Measurements from ENCODE around the gene RPL14.
A peak's percentile ranks its signal among the peaks of the same experiment; 100 is the strongest.
"Not testable (repeated sequence)": the region's sequence is repeated elsewhere in the genome, so short reads cannot be mapped to it uniquely, and the experiment has no call there.

RPL14 gene

GRCh38 chr3:40456940-40457823 is at the start of gene RPL14:
Gene RPL14 (plus strand): TSS chr3:40457339. CDS start chr3:40457472, 133 bp downstream.
- DNase-seq = peak; percentile 87 to 92 (median 89)

DNA sequence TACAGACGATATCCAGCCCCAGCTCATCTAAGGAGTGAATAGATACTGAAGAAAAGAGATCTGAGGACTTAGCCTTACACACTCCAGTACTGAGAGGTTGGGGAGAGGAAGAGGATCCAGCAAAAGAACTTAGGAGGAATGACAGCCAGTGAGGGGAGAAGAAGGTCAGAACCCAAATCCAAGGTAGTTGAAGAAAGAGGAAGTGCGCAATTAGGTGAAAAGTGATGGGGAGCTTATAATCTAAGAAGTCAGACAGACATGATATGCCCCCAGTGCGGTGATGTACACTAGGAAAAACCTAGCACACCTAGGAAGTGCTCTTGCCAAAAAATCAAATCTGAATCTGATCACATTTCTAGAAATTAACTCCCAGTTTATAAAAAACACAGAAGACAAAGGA is 49.5 kb upstream of the RPL14 start:
- no peak for DNase-seq

DNA sequence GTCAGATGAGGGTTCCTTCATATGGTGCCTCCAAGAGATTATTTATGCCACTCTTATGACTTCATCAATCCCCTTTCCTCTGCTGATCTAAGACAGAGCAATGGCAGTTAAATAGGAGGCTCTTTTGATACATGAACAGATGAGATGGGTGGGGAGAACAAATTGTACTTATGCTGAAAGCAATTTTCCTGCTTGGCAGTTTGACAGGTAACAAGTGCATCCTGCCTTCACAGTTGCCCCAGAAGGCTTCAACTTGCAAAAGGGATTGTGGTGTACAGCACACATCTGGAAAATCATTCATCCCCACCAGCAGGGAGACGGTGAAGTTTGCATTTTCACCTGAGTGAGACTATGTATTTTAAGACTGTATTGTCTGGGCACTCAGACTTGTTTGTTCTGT is 42.9 kb upstream of the RPL14 start:
- DNase-seq = no peak

- no peak for DNase-seq
These were observed 39.1 kb upstream of the RPL14 start for GRCh38 chr3:40417845-40418543.

- DNase-seq = no peak
These were observed 34.3 kb upstream of the RPL14 start for GRCh38 chr3:40422861-40423260.

DNA sequence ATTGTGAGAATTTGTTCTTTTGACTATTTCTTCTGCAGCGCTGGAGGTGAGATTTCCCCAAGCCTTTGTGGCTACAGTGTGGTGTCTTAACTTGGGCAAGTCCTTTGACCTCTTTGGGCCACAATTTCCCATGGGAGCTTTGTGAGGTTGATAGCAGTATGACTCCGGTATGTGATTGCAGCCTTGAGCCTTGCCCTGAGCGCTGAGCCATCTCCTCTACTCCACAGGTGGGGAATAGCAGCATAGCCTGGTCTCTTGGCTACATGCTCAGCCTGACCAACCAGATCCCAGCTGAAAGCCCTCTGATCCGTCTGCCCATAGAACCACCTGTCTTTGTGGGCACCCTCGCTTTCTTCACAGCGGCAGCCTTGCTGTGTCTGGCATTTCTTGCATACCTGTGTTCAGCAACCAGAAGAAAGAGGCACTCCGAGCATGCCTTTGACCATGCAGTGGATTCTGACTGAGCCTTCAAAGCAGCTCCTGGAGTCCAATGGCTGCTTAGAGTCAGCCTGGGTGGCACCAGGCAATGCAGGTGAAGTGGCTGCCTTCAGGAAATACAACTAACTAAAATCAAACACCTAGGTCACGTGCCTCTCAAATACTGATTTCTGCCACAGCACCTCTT is 30.0 kb upstream of the RPL14 start:
- no peak for DNase-seq

DNA sequence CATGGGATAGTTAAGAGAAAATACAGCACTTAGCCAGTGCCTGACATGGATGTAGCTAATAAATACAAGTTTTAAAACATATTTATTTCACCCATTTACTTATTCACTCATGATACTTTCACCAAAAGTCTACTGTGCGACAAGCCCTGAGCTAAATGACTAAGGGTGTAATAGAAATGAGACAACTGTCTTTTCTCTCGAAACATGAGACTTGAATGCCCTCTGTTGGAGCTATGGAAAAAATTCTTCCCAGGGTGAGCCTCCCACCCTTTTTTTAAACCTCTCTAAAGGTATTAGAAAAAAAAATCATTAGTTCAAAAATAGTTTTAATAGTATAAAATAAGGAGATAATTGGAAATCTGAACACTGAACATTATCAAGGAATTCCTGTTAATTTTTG is 24.3 kb upstream of the RPL14 start:
- DNase-seq = no peak

DNA sequence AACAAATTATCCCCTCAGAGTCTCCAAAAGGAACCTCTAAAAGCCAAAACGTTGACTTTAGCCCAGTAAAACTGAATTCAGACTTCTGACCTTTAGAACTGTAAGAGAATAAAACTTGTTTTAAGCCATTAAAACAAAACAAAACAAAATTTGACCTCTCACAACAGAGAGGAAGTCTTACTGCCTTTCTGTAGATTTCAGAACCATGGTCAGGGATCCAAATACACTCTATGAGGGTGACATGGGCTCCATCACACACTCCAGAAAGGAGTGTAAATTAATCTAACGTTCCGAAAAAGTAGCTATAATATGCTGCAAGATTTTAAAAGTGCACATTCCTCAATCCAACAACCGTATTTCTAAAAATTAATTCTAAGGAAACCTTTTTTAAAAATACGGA is 19.2 kb upstream of the RPL14 start:
- DNase-seq = no peak

- DNase-seq = no peak
These were observed 12.1 kb upstream of the RPL14 start for GRCh38 chr3:40445062-40445461.

DNA sequence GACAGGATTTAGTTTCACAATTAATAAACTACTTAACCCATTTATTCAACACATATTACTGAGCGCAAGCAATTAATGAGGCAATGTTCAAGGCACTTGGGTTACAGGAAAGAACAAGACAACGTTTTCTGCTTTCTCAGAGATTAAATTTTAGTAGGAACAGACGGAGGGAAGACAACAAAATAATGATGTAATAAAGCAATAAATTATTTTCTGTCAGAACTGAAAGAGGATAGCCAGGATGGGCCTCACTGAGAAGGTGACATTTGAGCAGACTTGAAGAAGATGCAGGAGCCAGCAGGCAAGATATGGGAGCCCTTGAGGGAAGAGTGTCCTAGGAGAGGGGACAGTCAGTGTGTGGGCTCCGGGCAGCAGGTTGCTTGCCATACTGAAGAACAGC is 11.3 kb upstream of the RPL14 start:
- DNase-seq = no peak

DNA sequence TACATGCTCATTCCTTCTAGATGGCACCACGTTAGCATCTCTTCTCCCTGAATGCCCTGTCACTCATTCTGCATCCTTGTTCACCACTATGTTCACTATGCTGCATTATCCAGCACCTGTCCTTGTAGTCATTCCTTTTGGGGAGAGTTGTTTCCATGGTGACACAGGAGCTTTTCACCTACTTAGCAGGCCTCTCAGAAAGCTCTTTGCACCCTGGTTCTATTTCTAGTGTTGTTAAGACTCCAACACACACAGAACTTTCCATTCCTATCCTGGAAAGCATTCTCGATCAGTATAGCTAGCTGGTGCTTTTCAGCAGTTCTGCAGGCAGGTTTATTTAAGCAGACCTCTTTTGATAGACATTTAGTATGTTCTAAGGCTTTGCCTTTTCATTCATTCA is 6.7 kb upstream of the RPL14 start:
- no peak for DNase-seq

- no peak for DNase-seq
These were observed 5.6 kb upstream of the RPL14 start for GRCh38 chr3:40451551-40451950.

- DNase-seq = no peak
These were observed 5.1 kb upstream of the RPL14 start for GRCh38 chr3:40452057-40452456.

DNA sequence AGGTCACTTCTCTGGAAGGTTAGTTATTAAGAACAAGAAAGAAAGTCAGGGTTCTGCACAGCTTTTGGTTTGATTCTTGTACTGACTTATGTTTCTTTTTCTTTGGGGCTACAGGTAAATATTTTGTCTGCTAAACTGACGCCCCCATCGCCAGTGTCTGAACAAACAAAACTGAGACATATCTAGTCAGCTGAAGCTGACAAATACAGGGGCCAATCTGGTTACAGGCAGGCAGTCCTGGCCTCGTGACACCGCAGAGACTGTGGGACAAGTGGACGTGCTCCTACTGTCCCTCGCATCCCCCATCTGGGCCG is 4.6 kb upstream of the RPL14 start:
- DNase-seq = no peak

DNA sequence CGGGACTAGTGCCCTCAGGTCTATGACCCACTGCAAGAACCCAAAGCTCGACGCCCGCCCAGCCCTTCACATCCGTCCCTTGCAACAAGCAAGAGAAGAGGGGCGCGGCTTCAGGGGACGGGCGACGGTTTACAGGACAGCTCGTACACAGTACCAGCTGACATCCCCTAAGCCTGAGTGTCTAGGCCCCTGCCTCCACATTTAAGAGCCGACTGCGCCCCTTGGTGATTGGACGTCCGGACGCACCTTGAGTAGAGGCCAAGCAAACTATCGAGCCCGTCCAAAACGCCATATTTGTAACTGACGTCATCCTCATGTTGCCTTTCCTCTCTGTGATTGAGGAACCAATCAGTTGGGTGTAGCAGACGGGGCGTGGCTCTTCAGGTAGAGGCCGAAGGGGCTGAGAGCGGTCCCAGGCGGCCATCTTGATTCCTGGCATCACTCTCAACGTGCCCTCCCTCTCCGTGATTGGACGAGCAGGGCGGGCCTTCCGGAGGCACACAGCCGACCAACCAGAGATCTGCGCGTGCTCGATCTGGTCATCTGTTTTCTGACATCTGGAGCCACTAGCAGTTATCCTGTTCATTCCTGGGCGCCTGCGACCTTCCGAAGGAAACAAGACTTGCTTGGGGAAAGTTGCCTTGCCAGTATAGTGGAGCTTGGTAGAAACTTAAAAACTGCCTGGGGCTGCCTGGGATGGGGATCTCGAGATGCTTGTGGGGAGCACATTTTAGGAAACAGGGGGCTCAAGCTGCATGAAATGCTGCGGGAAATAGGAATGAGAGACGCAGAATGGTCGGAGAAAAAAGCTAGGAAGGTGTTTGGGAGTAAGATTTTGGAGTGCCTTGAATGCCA is 4.0 kb upstream of the RPL14 start:
- DNase-seq = peak; percentile 83 to 93 (median 88)

DNA sequence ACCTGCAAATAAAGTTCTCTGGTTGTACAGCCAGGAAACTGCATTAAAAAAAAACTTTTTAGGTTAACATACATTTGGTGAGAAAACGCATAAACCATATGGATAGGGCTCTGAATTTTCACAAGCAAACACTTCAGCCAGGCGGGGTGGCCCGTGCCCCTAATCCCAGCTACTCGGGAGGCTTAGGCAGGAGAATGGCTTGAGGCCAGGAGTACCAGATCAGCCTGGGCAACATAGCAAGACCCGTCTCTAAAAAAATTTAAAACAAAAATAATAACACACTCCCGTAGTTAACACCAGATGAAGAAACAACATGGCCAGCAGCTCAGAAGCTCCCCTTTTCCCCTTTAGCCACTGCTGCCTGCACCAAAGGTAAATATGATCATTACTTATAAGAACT is 3.2 kb upstream of the RPL14 start:
- no peak for DNase-seq

DNA sequence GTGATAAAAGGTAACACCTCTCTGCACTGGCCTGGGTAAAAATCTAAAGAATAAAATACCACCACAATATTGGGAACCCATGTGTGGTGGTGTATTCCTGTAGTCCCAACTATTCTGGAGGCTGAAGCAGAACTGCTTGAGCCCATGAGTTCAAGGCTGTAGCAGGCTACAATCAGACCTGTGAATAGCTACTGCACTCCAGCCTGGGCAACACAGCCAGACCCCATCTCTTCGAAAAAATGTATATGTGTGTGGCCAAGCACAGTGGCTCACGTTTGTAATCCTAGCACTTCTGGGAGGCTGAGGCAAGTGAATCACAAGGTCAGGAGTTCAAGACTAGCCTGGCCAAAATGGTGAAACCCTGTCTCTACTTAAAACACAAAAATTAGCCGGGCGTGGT is 1.8 kb upstream of the RPL14 start:
- no peak for DNase-seq

- DNase-seq = no peak
These were observed 730 bp upstream of the RPL14 start for GRCh38 chr3:40456279-40456939.

DNA sequence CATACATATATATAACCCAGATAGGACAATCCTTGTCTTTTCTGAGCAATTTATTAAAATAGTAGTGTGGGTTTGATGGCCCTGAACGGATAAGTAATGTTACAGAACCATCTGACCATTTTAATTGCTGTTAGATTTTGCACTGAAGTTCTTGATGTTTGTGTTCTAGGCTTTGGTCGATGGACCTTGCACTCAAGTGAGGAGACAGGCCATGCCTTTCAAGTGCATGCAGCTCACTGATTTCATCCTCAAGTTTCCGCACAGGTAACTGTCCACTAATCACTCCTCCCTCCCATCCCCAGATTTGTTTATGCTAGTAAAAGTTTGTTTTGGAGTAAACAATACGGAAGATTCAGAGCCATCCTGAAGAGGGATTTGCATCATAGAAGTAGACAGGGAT is 1.3 kb downstream of the RPL14 start:
- DNase-seq = no peak

DNA sequence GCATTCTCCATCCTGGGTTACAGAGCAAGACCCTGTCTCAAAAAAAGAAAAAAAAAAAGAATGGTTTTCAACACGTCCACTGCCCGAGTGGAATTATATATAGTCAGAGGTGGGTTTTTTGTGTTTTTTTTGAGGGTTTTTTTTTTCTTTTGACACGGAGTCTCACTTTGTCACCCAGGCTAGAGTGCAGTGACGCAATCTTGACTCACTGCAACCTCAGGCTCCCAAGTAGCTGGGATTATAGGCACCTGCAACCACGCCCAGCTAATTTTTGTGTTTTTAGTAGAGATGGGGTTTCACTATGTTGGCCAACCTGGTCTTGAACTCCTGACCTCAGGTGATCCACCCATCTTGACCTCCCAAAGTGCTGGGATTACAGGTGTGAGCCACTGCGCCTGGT is 3.3 kb downstream of the RPL14 start:
- DNase-seq = not testable (repeated sequence)

DNA sequence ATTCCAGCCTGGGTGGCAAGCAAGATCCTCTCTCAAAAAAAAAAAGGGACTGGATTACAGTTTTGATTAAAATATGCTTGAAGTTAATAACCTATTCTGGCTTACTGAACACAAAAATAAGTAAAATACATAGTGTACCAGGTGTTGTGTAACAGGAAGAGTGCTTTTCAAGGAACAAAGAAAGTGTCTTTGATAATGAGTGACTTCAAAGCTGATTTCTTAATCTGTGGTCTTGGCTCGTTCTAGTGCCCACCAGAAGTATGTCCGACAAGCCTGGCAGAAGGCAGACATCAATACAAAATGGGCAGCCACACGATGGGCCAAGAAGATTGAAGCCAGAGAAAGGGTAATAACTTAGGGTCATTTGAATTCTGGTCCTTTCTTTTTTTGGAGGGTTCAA is 4.0 kb downstream of the RPL14 start:
- DNase-seq = no peak

DNA sequence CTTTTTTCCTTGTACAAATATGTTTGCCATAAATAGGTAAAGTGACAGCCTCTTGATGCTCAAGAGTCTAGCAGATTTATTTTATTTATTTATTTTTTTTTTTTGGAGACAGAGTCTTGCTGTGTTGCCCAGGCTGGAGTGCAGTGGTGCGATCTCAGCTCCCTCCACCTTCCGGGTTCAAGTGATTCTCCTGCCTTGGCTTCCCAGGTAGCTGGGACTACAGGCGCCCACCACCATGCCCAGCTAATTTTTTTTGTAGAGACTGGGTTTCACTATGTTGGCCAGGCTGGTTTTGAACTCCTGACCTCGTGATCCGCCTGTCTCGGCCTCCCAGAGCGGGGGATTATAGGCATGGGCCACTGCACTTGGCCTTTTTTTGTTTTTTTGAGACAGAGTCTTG is 5.7 kb downstream of the RPL14 start:
- DNase-seq = not testable (repeated sequence)

DNA sequence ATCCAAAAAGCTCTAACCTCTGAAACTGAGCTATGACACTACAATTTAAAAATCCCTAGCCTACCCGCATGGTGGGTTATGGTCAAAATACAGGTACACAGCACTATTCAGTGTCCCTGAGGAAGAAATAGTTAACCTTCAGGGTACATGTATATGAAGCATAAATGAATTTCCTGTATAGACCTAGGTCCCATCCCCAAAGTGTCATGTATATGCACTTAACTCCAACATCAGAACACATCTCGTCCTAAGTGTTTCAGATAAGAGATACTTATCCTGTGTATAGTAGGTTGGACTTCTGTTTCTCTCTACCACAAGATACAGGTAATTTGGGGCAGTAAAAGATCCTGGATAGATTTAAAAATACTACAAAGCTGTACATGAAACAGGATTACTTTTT is 6.4 kb downstream of the RPL14 start:
- no peak for DNase-seq
